ENCODE measurements around the gene MAPK13. TPM values are rescaled to one million over a fixed set of nuclear protein-coding genes. Genes with fewer than 3 reads are reported as not detected.

The MAPK13 gene
- total and polyA plus RNA-seq, 4 donors = 1.9 to 17.2 (median 3.0) TPM

- H3K4me1 ChIP-seq (ENCODE audit: control insufficient read depth in 4 of 4, insufficient read depth in 4 of 4, low read length in 3 of 4) = peaks cover 0 to 7% (median 5%) of the 10 kb centered on the region in 4 donors
- TF ChIP-seq JUND (IDR thresholded peaks at IDR 0.05) (no peak), SP1 (IDR thresholded peaks at IDR 0.05) (no peak)
- TF ChIP-seq, protein P1, sequence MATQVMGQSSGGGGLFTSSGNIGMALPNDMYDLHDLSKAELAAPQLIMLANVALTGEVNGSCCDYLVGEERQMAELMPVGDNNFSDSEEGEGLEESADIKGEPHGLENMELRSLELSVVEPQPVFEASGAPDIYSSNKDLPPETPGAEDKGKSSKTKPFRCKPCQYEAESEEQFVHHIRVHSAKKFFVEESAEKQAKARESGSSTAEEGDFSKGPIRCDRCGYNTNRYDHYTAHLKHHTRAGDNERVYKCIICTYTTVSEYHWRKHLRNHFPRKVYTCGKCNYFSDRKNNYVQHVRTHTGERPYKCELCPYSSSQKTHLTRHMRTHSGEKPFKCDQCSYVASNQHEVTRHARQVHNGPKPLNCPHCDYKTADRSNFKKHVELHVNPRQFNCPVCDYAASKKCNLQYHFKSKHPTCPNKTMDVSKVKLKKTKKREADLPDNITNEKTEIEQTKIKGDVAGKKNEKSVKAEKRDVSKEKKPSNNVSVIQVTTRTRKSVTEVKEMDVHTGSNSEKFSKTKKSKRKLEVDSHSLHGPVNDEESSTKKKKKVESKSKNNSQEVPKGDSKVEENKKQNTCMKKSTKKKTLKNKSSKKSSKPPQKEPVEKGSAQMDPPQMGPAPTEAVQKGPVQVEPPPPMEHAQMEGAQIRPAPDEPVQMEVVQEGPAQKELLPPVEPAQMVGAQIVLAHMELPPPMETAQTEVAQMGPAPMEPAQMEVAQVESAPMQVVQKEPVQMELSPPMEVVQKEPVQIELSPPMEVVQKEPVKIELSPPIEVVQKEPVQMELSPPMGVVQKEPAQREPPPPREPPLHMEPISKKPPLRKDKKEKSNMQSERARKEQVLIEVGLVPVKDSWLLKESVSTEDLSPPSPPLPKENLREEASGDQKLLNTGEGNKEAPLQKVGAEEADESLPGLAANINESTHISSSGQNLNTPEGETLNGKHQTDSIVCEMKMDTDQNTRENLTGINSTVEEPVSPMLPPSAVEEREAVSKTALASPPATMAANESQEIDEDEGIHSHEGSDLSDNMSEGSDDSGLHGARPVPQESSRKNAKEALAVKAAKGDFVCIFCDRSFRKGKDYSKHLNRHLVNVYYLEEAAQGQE (IDR thresholded peaks at IDR 0.05) = no peak
- H3K36me3 ChIP-seq (ENCODE audit: control insufficient read depth in 4 of 4, insufficient read depth in 3 of 4, low read depth in 1 of 4, low read length in 3 of 4) = peaks cover 0 to 20% (median 5%) of the 10 kb centered on the region in 4 donors
- WGBS = 90% methylated on average over 3 of the region's 3 CpGs
- no peak for DNase-seq (ENCODE audit: low spot score)
- H3K9ac ChIP-seq (ENCODE audit: low read depth in 1 of 2, low read length in 2 of 2) = no peak overlapping the region
- H3K27ac ChIP-seq (ENCODE audit: low read depth in 1 of 2, low read length in 2 of 2) = no peak overlapping the region
- no peak overlapping the region for H3K4me3 ChIP-seq (ENCODE audit: low read depth in 1 of 3, low read length in 3 of 3)
- no peaks in the 10 kb centered on the region for H3K9me3 ChIP-seq (ENCODE audit: control insufficient read depth in 4 of 4, low read length in 3 of 4)
- H3K27me3 ChIP-seq (ENCODE audit: control insufficient read depth in 4 of 4, insufficient read depth in 4 of 4, low read length in 3 of 4) = no peaks in the 10 kb centered on the region
These were observed 14.0 kb upstream of the MAPK13 start for GRCh38 chr6:36116066-36116864.

DNA sequence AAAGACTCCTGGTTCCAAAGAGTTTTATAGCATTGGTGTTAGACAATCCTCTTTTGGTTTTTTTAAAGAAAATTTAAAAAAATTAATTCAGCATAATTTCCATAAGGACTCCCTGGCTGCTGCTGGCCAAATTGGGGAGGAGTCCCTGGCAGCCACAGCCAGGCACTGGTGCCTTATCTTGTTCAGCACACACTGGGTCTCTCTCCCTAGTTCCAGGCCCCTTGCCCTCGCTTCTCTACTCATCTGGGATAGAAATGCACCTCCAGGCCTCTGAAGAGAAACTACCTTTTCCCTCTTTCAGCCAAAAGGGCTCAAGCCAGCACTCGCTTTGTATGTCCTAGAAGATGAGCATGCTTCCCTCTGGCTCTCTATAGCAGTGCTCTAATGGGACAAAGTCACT lies 13.4 kb upstream of the MAPK13 start:
- H3K9me3 ChIP-seq (ENCODE audit: control insufficient read depth in 4 of 4, low read length in 3 of 4) = no peaks in the 10 kb centered on the region
- no peak overlapping the region for H3K27ac ChIP-seq (ENCODE audit: low read depth in 1 of 2, low read length in 2 of 2)
- H3K36me3 ChIP-seq (ENCODE audit: control insufficient read depth in 4 of 4, insufficient read depth in 3 of 4, low read depth in 1 of 4, low read length in 3 of 4) = peaks cover 0 to 15% (median 1%) of the 10 kb centered on the region in 4 donors
- H3K9ac ChIP-seq (ENCODE audit: low read depth in 1 of 2, low read length in 2 of 2) = no peak overlapping the region
- H3K27me3 ChIP-seq (ENCODE audit: control insufficient read depth in 4 of 4, insufficient read depth in 4 of 4, low read length in 3 of 4) = no peaks in the 10 kb centered on the region
- H3K4me1 ChIP-seq (ENCODE audit: control insufficient read depth in 4 of 4, insufficient read depth in 4 of 4, low read length in 3 of 4) = peaks cover under 1 to 14% (median 11%) of the 10 kb centered on the region in 4 donors
- whole genome bisulfite sequencing = 95% methylated on average over 2 of the region's 2 CpGs
- no peak for TF ChIP-seq ZBTB33 (IDR thresholded peaks at IDR 0.05)
- TF ChIP-seq GABPA (IDR thresholded peaks at IDR 0.05 in 1 of 2, conservative IDR thresholded peaks at IDR 0.05 in 1 of 2) = no peak
- no peak for TF ChIP-seq NR2F2 (IDR thresholded peaks at IDR 0.05)
- TF ChIP-seq, protein P2, sequence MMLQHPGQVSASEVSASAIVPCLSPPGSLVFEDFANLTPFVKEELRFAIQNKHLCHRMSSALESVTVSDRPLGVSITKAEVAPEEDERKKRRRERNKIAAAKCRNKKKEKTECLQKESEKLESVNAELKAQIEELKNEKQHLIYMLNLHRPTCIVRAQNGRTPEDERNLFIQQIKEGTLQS (IDR thresholded peaks at IDR 0.05) = no peak
- no peak for TF ChIP-seq HNF4G (IDR thresholded peaks at IDR 0.05)
- TF ChIP-seq YY1 (IDR thresholded peaks at IDR 0.05) = no peak
- no peak for TF ChIP-seq FOXA1 (IDR thresholded peaks at IDR 0.05)
- TF ChIP-seq MAX (IDR thresholded peaks at IDR 0.05) = no peak
- TF ChIP-seq FOXA2 (IDR thresholded peaks at IDR 0.05) = no peak
- TF ChIP-seq SP1 (IDR thresholded peaks at IDR 0.05) = no peak
- TF ChIP-seq, protein P1 (IDR thresholded peaks at IDR 0.05) = no peak
- TF ChIP-seq RAD21 (IDR thresholded peaks at IDR 0.05) = no peak
- TF ChIP-seq EGR1 (IDR thresholded peaks at IDR 0.05; ENCODE audit: low read depth in 2 of 2) = no peak
- TF ChIP-seq HNF4A (conservative IDR thresholded peaks at IDR 0.05) = no peak
- DNase-seq (ENCODE audit: low spot score) = peak; percentile 71
- no peak overlapping the region for H3K4me3 ChIP-seq (ENCODE audit: low read depth in 1 of 3, low read length in 3 of 3)

Measured in liver (tissue), 9 donors.